ENCODE data around the gene KDM4B.
A peak's percentile ranks its signal among the peaks of the same experiment; 100 is the strongest.

The KDM4B gene

GRCh38 chr19:5130371-5131030, 161.6 kb downstream of the KDM4B start:
- H3K4me3 ChIP-seq (ENCODE audit: low read length) = peak overlapping the region; percentile 4; the same call in 1 of the 2 replicates
- no peak for TF ChIP-seq ZNF274 (IDR thresholded peaks at IDR 0.05; ENCODE audit: low read depth, low read length)

DNA sequence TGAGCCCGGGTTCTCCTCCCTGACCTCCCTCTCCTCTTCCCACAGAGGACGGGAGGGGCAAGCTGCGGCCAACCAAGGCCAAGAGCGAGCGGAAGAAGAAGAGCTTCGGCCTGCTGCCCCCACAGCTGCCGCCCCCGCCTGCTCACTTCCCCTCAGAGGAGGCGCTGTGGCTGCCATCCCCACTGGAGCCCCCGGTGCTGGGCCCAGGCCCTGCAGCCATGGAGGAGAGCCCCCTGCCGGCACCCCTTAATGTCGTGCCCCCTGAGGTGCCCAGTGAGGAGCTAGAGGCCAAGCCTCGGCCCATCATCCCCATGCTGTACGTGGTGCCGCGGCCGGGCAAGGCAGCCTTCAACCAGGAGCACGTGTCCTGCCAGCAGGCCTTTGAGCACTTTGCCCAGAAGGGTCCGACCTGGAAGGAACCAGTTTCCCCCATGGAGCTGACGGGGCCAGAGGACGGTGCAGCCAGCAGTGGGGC, 162.2 kb downstream of the KDM4B start:
- TF ChIP-seq ZNF274 (IDR thresholded peaks at IDR 0.05; ENCODE audit: low read depth, low read length) = no peak
- peak overlapping the region; percentile 44; the same call in 1 of the 2 replicates for H3K4me3 ChIP-seq (ENCODE audit: low read length)

DNA sequence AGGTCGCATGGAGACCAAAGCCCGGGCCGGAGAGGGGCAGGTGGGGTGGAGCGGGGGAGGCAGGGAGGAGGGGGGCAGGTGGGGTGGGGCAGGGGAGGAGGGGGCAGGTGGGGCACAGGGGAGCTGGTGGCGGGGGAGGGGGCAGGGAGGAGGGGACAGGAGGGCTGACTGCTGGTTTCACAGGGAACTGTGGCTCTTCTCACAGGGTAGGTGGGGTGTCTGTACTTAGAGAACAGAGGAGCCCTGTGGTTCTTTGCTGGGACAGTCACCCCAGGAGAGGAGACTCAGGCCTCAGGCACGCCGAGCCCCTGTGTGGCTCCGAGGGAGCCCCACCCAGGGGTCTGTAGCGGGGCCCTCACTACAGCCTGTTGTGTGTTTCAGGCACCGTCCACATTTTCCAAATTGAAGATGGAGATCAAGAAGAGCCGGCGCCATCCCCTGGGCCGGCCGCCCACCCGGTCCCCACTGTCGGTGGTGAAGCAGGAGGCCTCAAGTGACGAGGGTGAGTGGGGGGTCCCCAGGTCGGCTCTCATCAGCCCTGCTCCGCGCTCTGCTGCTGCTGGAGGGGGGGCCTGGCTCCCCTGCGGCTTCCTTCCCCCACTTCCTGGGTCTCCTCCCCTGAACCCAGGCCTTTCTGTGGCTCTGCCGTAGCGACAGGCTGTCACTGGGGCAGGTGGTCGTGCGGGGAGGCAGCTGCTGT, 162.7 kb downstream of the KDM4B start:
- no peak for TF ChIP-seq ZNF274 (IDR thresholded peaks at IDR 0.05; ENCODE audit: low read depth, low read length)
- H3K4me3 ChIP-seq (ENCODE audit: low read length) = peak overlapping the region; percentile 51; the same call in 1 of the 2 replicates

- peak overlapping the region; percentile 51; the same call in 1 of the 2 replicates for H3K4me3 ChIP-seq (ENCODE audit: low read length)
- TF ChIP-seq ZNF274 (IDR thresholded peaks at IDR 0.05; ENCODE audit: low read depth, low read length) = no peak
Observed at GRCh38 chr19:5132206-5132560, 163.3 kb downstream of the KDM4B start.

- TF ChIP-seq ZNF274 (IDR thresholded peaks at IDR 0.05; ENCODE audit: low read depth, low read length) = no peak
Observed at GRCh38 chr19:5132698-5133651, 164.1 kb downstream of the KDM4B start.

GRCh38 chr19:5133986-5134595, 165.2 kb downstream of the KDM4B start:
- no peak overlapping the region for H3K4me3 ChIP-seq (ENCODE audit: low read length)
- no peak for TF ChIP-seq ZNF274 (IDR thresholded peaks at IDR 0.05; ENCODE audit: low read depth, low read length)

More at GRCh38 chr19:5132698-5133651, 164.1 kb downstream of the KDM4B start:
- no peak overlapping the region for H3K4me3 ChIP-seq (ENCODE audit: low read length)

DNA sequence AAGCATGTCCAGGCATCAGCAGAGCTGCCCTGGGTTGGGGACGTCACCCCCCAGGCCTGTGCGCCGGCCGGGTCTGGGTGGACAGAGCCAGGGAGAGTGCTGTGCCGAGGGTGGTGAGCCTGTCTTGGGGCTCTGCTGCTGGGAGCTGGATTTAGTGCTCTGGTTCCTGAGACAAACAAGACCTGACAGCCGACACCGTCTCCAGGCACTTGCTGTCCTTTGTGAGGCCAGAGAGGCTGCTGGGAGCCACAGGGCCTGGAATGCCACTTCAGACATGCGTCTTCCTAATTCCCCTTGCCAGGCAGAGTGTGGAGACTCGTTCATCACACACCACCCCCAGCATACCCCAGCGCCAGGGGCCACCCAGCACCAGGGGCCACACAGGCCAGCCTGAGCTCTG, 165.8 kb downstream of the KDM4B start:
- H3K4me3 ChIP-seq (ENCODE audit: low read length) = no peak overlapping the region
- no peak for TF ChIP-seq ZNF274 (IDR thresholded peaks at IDR 0.05; ENCODE audit: low read depth, low read length)

DNA sequence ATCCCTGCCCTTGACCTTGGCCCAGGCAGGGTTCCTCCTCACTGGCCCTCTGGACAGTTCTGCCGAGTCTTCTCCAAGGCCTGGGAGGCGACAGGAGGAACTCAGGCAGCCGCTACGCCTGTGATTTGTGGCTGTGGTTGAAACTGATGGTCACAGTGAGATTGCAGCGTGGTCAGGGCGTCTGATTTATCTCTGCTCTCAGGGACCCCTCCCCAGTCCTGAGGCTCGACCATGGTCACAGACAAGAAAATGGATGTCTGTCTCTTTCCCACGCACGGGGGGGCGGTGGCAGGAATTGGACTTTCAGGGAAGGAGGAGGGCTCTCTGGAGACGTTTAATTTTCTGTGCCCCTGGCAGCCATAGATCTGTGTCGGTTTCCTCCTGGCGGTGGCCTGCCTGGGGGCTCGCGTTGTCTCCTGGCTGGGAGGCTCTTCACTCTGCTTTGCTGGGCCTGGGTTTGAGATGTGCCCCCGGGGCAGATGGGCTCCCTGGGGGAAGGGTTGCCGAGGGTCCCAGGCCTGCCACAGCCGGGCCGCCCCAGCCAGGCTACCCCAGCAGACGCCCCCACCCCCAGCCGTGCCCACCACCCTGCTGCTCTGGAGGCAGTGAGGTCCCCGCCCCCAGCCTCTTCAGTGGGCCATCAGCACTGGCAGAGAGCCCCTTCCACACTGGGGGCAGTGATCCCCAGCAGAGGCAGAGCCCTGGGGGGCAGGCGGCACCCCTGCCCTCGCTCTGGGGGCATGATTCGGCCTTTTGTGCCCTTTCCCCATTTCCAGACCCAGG, 167.4 kb downstream of the KDM4B start:
- H3K4me3 ChIP-seq (ENCODE audit: low read length) = no peak overlapping the region
- TF ChIP-seq ZNF274 (IDR thresholded peaks at IDR 0.05; ENCODE audit: low read depth, low read length) = no peak

DNA sequence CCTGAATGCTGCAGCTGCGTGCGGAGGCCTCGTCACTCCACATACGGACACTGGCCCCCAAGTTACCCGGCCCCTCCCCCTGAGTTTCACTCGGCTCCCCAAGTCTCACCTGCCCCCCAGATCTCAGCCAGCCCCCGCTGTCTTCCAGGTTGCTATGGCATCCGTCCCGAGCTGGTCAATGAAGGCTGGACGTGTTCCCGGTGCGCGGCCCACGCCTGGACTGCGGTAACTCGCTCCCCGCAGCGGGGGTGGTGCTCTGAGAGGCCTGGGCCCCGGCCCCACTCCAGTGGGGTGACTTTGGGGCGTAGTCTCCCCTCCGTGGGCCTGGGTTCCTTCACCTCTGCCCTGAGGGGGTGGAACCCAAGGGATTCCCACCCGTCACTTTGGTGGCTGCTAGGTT, 168.2 kb downstream of the KDM4B start:
- TF ChIP-seq ZNF274 (IDR thresholded peaks at IDR 0.05; ENCODE audit: low read depth, low read length) = no peak
- no peak overlapping the region for H3K4me3 ChIP-seq (ENCODE audit: low read length)

DNA sequence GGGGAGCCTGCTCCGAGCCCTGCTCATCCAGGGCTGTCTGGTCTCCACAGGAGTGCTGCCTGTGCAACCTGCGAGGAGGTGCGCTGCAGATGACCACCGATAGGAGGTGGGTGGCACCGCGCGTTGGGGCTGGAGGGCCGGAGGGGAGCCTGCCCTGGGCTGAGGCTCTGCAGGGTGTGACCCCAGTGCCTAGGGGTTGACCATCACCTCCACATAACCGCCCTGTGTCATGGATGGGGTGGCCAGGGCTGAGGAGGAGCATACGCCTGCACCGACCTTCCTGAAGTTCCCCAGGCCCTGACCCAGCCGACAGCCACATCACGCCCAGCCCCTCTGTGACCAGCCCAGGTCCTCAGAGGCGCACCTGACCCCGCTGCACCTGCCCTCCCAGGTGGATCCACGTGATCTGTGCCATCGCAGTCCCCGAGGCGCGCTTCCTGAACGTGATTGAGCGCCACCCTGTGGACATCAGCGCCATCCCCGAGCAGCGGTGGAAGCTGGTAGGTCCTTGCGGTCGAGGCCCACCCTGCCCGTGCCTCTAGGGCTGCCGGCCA, 168.7 kb downstream of the KDM4B start:
- no peak overlapping the region for H3K4me3 ChIP-seq (ENCODE audit: low read length)
- TF ChIP-seq ZNF274 (IDR thresholded peaks at IDR 0.05; ENCODE audit: low read depth, low read length) = no peak

- TF ChIP-seq ZNF274 (IDR thresholded peaks at IDR 0.05; ENCODE audit: low read depth, low read length) = no peak
- no peak overlapping the region; the same call in 1 of the 2 replicates for H3K4me3 ChIP-seq (ENCODE audit: low read length)
Observed at GRCh38 chr19:5138606-5139582, 170.0 kb downstream of the KDM4B start.
